PC-3 (cell line): ENCODE data around the gene TLE5.

ENCODE experiments used
- CTCF ChIP-seq: fragments of 300-600 bp; sonication (generic); conservative IDR thresholded peaks from 2 replicates; pipeline ENCODE4 v1.5.1; 2017; ENCODE audit warnings: antibody characterized with exemption, low read depth, mild to moderate bottlenecking, low read length
- EZH2 ChIP-seq: fragments of 300-600 bp; sonication (generic); IDR thresholded peaks from one replicate; pipeline ENCODE4 v1.6.1; 2017; ENCODE audit warnings: antibody characterized with exemption, mild to moderate bottlenecking, low read length; ENCODE audit not compliant: unreplicated experiment

GRCh38 chr19:3024870-3025548, 37.3 kb downstream of the TLE5 start:
- no peak for TF ChIP-seq CTCF
- TF ChIP-seq EZH2: no peak
